ENCODE measurements around the gene SARDH. TPM values are rescaled to one million over a fixed set of nuclear protein-coding genes. Genes with fewer than 3 reads are reported as not detected.

Gene SARDH
- total RNA-seq, 1 experiment from 2014 or later = 5.3 TPM

DNA sequence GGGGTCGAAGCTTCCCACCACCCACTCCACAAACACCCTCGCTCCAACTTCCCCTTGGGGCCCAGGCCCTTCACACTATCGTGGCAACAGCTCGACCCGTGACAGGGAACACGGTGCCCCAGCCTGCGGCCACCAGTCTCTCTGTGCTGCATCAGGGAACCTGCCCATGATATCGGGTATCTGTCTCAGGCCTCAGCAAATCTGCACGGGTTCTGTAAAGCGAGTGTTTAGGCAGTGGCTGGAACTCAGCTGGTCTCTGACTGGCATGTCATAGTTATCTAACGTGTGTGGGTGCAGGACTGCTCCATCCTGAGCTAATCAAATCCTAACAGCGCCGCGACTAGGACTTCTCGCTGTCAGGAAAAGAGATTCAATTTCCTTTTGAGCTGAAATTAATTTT is 59.1 kb downstream of the SARDH start:
- DNase-seq = no peak
- Histone ChIP-seq H4K20me1 (ENCODE audit: control insufficient read depth, insufficient read depth, insufficient read length) (no peaks in the 10 kb centered on the region), H3K9ac (ENCODE audit: extremely low read depth, insufficient read length, low read length) (no peak overlapping the region), H2AFZ (ENCODE audit: low read length) (no peak overlapping the region), H3T11ph (ENCODE audit: low read length) (no peak overlapping the region), H2BK12ac (ENCODE audit: insufficient read length, low read depth, low read length) (no peak overlapping the region), H3K18ac (ENCODE audit: insufficient read length, low read depth, low read length) (no peak overlapping the region), H3K14ac (ENCODE audit: insufficient read depth, low read length) (no peak overlapping the region; the same call in 1 of the 2 replicates), H2BK15ac (ENCODE audit: low read depth, low read length) (no peak overlapping the region), H2BK20ac (ENCODE audit: low read depth, low read length, poor library complexity, severe bottlenecking) (no peak overlapping the region), H4K91ac (ENCODE audit: insufficient read length, low read depth, low read length) (no peak overlapping the region), H3K23me2 (ENCODE audit: insufficient read length, low read depth, low read length, poor library complexity, severe bottlenecking) (no peaks in the 10 kb centered on the region), H3K9me3 (ENCODE audit: control insufficient read depth, low read depth, low read length) (no peaks in the 10 kb centered on the region), H3K27ac (ENCODE audit: insufficient read length, low read depth, low read length) (no peak overlapping the region), H3K4me2 (ENCODE audit: insufficient read depth, insufficient read length, low read length) (no peak overlapping the region), H4K8ac (replicated peaks; ENCODE audit: insufficient read length, low read depth, low read length) (no peak overlapping the region), H2AK5ac (ENCODE audit: insufficient read length, low read length) (no peak overlapping the region), H2BK5ac (ENCODE audit: insufficient read length, low read length) (no peak overlapping the region), H3K56ac (ENCODE audit: insufficient read length, low read depth, low read length) (no peak overlapping the region), H3K4me1 (ENCODE audit: insufficient read depth, low read length) (peaks cover 4% of the 10 kb centered on the region; the same call in 1 of the 2 replicates), H3K79me2 (ENCODE audit: insufficient read depth, low read length) (no peaks in the 10 kb centered on the region), H3K4ac (ENCODE audit: low read depth, low read length) (no peak overlapping the region), H2BK120ac (ENCODE audit: low read depth, low read length, poor library complexity, severe bottlenecking) (no peak overlapping the region), H3K23ac (ENCODE audit: insufficient read length, low read depth, low read length) (no peak overlapping the region), H3K79me1 (ENCODE audit: insufficient read depth, low read depth, low read length, poor library complexity, severe bottlenecking) (no peaks in the 10 kb centered on the region), H4K5ac (ENCODE audit: insufficient read length, low read depth, low read length) (no peak overlapping the region), H3K27me3 (ENCODE audit: insufficient read depth, low read length) (no peaks in the 10 kb centered on the region)
- no peaks in the 10 kb centered on the region for H3K9me3 Mint-ChIP-seq
- no peaks in the 10 kb centered on the region; a peak in 1 of 7 replicates for H3K36me3 Mint-ChIP-seq (ENCODE audit: insufficient read depth in 1 of 3, low read depth in 3 of 3)
- TF ChIP-seq, protein P1, sequence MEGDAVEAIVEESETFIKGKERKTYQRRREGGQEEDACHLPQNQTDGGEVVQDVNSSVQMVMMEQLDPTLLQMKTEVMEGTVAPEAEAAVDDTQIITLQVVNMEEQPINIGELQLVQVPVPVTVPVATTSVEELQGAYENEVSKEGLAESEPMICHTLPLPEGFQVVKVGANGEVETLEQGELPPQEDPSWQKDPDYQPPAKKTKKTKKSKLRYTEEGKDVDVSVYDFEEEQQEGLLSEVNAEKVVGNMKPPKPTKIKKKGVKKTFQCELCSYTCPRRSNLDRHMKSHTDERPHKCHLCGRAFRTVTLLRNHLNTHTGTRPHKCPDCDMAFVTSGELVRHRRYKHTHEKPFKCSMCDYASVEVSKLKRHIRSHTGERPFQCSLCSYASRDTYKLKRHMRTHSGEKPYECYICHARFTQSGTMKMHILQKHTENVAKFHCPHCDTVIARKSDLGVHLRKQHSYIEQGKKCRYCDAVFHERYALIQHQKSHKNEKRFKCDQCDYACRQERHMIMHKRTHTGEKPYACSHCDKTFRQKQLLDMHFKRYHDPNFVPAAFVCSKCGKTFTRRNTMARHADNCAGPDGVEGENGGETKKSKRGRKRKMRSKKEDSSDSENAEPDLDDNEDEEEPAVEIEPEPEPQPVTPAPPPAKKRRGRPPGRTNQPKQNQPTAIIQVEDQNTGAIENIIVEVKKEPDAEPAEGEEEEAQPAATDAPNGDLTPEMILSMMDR (conservative IDR thresholded peaks at IDR 0.05) = no peak
- H3K4me1 Mint-ChIP-seq = peaks cover 12 to 20% of the 10 kb centered on the region in 2 experiments
- H3K4me3 Mint-ChIP-seq = no peak overlapping the region
- no peak overlapping the region; a peak in 1 of 7 replicates for H3K27ac Mint-ChIP-seq
- WGBS (ENCODE audit: extremely low coverage, insufficient read length, low lambda C conversion rate) = no CpG with 5 or more reads among the region's 15 CpGs
- H3K27me3 Mint-ChIP-seq (ENCODE audit: low read depth) = no peaks in the 10 kb centered on the region; the same call in 1 of the 2 replicates

Measured in H9 (cell line).